SK-MEL-5 (cell line): ENCODE results near the gene CLCN2. TPM values are rescaled to one million over a fixed set of nuclear protein-coding genes. Genes with fewer than 3 reads are reported as not detected.
"Not testable (repeated sequence)": the region's sequence is repeated elsewhere in the genome, so short reads cannot be mapped to it uniquely, and the experiment has no call there.

ENCODE experiments used
- DNase-seq: peaks from one replicate; pipeline ENCODE4 v3.0.0-alpha.2; 2016; ENCODE audit warnings: low read depth, low spot score
- in situ Hi-C: cut with HindIII; loops from 2 replicates; pipeline ENCODE4 v1.10.0; 2016; ENCODE audit warnings: low sequenced_read_pairs, high pct_unique_total_duplicates, low pct_unique_long_range_greater_than_20kb
- total RNA-seq: library from RNA; depleted of rRNA; stranded (reverse); fragments of >200 nt; shearing (Covaris generic); gene quantifications from 2 replicates; pipeline ENCODE4 v1.2.3, GENCODE V29; 2014

The CLCN2 gene
- total RNA-seq, 1 experiment from 2014 or later = 5.7 TPM

DNA sequence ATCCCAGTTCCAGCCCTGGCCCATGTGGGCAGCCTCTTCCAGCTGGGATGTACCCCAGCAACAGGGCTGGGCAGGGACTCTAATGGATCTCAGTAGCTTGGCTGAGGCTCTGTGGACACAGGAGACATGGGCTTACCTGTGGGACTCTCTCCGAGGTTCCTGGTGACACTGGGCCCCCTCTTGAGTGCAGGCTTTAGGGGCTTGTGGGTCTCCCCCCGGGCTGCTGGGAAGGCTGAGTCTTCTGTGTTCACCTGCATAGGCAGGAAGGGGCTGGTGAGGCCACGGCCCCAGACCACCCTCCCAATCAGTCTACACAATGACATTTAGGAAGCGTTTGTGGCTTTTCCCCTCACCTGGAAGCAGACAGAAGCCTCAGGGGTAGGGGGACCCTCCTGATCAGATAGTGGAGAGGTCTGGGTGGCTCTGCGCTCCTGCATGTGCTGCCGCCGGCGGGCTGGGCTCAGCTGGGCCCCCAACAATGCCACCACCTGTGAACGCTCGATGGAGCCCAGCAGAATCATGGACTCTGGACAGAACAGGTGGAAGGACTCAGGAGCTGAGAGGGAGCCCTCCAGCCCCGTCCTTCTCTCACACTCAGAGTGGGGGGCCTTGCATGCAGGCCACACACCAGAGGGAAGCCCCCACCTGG, 8.4 kb downstream of the CLCN2 start:
- DNase-seq = no peak
- in situ Hi-C loops = loop anchor here (25.0 kb wide), 1 partner anchor 184 kb away; no protein-coding TSS in a partner anchor

GRCh38 chr3:184352149-184352785, 9.1 kb downstream of the CLCN2 start:
- DNase-seq = no peak
- in situ Hi-C loops = loop anchor here (25.0 kb wide), 1 partner anchor 185 kb away; no protein-coding TSS in a partner anchor

GRCh38 chr3:184351511-184352148, 9.8 kb downstream of the CLCN2 start:
- DNase-seq = no peak
- in situ Hi-C loops = loop anchor here (25.0 kb wide), 1 partner anchor 186 kb away; no protein-coding TSS in a partner anchor

GRCh38 chr3:184350618-184351017, 10.8 kb downstream of the CLCN2 start:
- DNase-seq = no peak
- in situ Hi-C loops = loop anchor here (25.0 kb wide), 1 partner anchor 187 kb away; no protein-coding TSS in a partner anchor

DNA sequence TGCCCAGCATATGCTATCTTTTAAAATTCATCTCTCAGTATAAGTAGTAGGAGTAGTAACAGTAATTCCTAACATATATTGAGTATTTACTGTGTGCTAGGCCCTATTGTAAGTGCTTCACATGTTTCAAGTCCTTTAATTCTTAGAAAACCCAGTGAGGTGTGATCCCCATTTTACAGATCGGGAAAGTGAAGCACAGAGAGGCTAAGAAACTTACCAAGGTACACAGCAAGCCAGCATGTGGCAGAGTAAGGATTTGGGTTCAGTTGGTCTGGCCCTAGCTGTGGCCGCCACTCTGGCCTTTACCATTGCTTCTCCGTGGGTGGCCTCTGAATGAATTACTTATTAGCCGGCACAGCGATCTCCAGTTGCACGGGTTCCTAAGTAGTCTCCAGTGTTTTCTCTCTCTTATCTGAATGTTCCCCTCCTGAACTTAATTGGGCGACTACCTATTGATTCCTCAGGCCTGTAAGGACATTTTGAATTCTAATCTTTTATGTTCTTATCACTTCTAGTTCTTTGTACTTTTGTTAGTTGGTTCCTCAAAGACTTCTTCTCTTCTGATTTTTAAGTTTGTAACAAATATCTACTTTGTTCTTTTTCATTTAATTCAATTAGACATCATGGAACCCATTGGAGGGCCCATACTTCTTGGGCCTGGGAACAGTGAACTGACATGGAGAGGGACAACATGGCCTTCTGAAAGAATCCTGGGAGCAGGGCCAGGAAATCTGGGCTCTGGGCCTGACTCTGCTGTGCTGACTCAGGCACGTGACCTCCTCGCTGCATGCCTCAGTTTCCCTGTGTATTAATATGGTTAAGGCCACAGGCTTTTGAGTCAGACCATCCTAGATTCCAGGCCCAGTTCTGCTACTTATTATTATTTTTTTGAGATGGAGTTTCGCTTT, 11.6 kb downstream of the CLCN2 start:
- DNase-seq = no peak
- in situ Hi-C loops = loop anchor here (25.0 kb wide), 1 partner anchor 187 kb away; no protein-coding TSS in a partner anchor

DNA sequence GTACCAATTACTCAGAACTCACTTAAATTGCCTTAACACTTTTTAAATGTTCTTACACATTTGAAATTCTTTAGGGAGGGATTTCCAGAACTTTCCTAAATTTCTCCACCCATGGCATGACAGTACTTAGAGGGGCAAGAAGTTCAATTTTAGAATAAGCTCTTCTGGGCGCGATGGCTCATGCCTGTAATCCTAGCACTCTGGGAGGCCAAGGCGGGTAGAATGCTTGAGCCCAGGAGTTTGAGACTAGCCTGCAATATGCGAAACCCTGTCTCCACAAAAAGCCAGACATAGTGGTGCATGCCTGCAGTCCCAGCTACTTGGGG, 13.4 kb downstream of the CLCN2 start:
- DNase-seq = no peak
- in situ Hi-C loops = no loop called here

DNA sequence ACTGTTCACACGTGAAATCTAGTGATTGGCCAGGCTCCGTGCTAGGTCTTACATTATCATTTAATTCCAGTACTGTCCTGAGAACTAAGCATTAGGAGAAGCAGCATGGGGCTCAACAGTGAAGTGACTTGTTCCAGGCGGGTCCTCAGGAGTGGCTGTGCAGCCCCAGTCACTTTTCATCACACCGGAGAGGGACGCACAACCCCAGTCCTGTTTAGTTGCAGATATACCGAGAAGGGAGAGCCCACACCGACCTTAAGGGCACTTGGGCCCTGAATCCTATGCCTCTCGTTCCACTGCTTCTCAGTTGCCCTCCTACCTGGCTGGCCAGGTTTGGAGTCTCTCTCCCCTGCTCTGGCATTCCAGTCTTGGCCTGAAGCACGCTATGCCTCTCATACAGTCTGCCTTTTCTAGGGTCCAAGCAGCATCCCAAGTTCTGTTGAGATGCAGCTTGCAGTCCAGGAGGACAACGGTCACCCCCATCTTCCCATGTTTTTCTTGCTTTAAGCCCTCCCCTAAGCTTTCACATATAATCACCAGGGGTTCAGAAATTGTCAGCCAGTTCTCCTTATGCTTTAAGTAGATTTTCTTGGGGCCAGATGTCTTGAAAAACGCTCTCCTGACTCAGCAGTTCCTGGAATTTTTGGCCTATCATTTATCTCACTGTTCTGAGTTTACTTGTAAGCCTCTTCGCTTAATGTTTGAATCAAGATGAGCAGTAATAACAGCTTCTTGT, 13.9 kb downstream of the CLCN2 start:
- DNase-seq = no peak
- in situ Hi-C loops = no loop called here

DNA sequence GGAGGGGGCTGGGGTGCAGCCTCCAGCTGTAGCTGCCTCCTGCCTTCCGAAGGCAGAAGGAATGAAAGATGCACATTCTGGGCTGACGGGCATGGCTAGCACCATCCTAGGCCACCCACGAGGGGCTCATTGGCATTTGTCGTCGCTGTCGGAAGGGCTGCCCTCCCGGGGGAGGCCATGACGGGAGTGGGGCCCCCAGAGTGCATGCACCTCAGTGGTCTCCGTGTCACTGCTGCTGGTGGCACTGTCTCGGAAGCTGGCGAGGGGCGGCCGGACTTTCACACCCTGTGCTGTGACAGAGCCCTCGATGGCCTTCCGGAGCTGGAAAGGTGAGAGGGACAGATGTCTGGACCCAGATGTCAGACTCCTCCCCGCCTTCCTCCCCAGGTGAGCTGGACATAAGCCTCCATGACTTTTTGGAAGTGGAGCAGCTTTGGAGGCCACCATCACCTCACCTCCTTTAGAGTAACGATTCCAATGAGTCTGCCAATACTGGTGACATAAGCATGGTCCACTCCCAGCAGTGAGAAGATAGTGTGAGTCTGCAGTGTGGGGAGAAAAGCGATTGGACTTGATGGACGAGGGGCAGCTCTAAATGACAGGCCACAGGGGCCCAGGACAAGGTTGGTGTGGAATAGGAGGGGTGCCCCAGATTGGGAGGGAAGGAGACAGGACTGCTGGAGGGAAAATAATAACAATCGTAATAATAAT, 14.8 kb downstream of the CLCN2 start:
- in situ Hi-C loops = no loop called here
- DNase-seq = no peak

DNA sequence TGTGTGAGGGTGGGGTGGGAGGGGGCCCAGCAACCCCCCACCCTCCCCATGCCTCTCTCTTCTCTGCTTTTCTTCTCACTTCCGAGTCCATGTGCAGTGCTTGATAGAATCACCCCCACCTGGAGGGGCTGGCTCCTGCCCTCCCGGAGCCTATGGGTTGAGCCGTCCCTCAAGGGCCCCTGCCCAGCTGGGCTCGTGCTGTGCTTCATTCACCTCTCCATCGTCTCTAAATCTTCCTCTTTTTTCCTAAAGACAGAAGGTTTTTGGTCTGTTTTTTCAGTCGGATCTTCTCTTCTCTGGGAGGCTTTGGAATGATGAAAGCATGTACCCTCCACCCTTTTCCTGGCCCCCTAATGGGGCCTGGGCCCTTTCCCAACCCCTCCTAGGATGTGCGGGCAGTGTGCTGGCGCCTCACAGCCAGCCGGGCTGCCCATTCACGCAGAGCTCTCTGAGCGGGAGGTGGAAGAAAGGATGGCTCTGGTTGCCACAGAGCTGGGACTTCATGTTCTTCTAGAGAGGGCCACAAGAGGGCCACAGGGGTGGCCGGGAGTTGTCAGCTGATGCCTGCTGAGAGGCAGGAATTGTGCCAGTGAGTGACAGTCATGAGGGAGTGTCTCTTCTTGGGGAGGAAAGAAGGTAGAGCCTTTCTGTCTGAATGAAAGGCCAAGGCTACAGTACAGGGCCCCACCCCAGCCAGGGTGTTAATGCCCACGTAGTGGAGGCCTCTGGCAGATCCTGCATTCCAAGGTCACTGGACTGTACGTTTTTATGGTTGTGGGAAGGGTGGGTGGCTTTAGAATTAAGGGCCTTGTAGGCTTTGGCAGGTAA, 15.9 kb downstream of the CLCN2 start:
- in situ Hi-C loops = no loop called here
- peak; percentile 87 for DNase-seq

GRCh38 chr3:184344579-184345316, 16.7 kb downstream of the CLCN2 start:
- DNase-seq = no peak

DNA sequence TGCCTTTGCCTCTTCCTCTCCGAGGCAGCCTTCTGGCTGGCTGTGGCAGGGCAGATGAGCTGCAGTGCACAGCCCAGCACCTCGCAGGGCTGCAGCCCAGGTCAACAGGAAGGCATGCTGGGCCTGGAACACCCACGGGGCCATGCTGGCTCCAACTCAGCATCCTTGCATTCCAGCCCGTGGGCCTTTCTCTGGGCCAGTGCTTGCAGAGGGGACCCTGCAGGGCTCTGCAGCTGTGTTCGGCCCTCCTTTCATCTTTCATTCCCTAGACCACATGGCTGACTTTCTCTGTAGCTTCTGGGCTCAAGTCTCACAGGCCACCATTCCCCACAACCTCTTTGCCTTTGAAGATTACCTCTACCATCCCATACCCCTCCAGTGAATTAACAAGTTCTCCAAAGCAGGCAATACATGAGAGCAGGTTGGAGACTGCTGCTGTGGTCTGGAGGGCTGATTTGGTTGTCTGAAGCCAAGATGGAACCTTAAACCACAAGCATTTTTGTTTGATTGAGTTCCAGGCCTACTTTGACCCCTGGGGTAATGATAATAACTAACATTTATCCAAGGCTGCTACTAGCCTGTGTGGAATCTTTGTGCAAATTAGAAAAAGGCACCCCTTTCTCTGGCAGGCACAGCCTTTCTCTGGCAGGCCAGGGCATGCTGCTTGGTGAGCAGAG, 18.1 kb downstream of the CLCN2 start:
- DNase-seq = no peak
- in situ Hi-C loops = no loop called here

More at GRCh38 chr3:184344579-184345316, 16.7 kb downstream of the CLCN2 start:
- in situ Hi-C loops = no loop called here

GRCh38 chr3:184341925-184342324, 19.5 kb downstream of the CLCN2 start:
- in situ Hi-C loops = no loop called here
- DNase-seq = no peak

GRCh38 chr3:184339451-184340135, 21.8 kb downstream of the CLCN2 start:
- in situ Hi-C loops, DNase-seq: not testable (repeated sequence)

DNA sequence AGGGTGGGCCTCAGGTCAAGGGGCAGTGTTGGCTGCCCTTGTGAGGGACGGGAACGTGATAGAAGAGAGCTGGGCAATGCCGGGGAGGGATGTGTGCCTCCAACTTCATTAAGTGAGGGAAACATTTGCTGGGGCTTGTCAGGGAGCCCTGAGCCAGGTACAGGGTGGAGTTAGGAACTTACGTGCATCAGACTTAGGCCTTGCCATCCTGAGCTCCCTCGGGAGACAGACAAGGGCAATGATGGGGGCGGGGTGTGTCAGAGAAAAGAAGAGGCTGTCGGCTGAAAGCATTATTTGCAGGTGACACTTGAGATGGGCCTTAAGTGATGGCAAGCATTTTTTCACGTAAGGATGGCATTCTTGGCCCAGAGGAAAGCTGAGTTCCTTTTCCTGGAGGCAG, 22.4 kb downstream of the CLCN2 start:
- in situ Hi-C loops = no loop called here
- DNase-seq = no peak
